MCF 10A (cell line): ENCODE results near the gene PPP1R16B. TPM values are rescaled to one million over a fixed set of nuclear protein-coding genes. Genes with fewer than 3 reads are reported as not detected.

ENCODE experiments used
- BruUV-seq: library from RNA; stranded (reverse); fragments of 400-500 nt; replicated peaks from 2 replicates; lab custom pipeline; 2021; lab: Mats Ljungman, UMichigan
- CTCF ChIA-PET: fragments of 300-600 bp; sonication (Branson Sonifier 250); formaldehyde crosslinking; extraction: SDS; loops from one replicate; lab custom pipeline; 2021; ENCODE audit warnings: antibody characterized with exemption, inconsistent platforms; lab: Yijun Ruan, JAX
- POLR2A ChIA-PET: fragments of 300-600, 350-650 bp; sonication (Branson Sonifier 250); formaldehyde crosslinking; extraction: SDS; loops from one replicate; lab custom pipeline; 2020; ENCODE audit warnings: antibody characterized with exemption, inconsistent platforms; lab: Yijun Ruan, JAX
- DNase-seq: peaks from one replicate; pipeline ENCODE4 v3.0.0-alpha.2; 2018; ENCODE audit not compliant: unreplicated experiment
- H3K27ac Mint-ChIP-seq: one replicate; pipeline ENCODE4 v1.8.0; 2022; ENCODE audit warnings: mild to moderate bottlenecking, low read depth, mixed read lengths; ENCODE audit not compliant: unreplicated experiment
- H3K27me3 Mint-ChIP-seq: one replicate; pipeline ENCODE4 v1.8.0; 2022; ENCODE audit warnings: mixed read lengths; ENCODE audit not compliant: insufficient read depth, unreplicated experiment
- H3K36me3 Mint-ChIP-seq: one replicate; pipeline ENCODE4 v1.8.0; 2022; ENCODE audit warnings: mild to moderate bottlenecking, moderate library complexity, mixed read lengths; ENCODE audit not compliant: insufficient read depth, unreplicated experiment
- H3K4me1 Mint-ChIP-seq: one replicate; pipeline ENCODE4 v1.8.0; 2022; ENCODE audit warnings: mixed read lengths; ENCODE audit not compliant: insufficient read depth, unreplicated experiment
- H3K4me3 Mint-ChIP-seq: one replicate; pipeline ENCODE4 v1.8.0; 2022; ENCODE audit warnings: mild to moderate bottlenecking, moderate library complexity, mixed read lengths; ENCODE audit not compliant: unreplicated experiment
- H3K9me3 Mint-ChIP-seq: one replicate; pipeline ENCODE4 v1.8.0; 2022; ENCODE audit warnings: mixed read lengths; ENCODE audit not compliant: unreplicated experiment
- CTCF ChIP-seq: fragments of 200-600 bp; IDR thresholded peaks from one replicate; pipeline ENCODE4 v1.8.0; 2022; ENCODE audit warnings: antibody characterized with exemption, mild to moderate bottlenecking; ENCODE audit not compliant: unreplicated experiment
- intact Hi-C: fragments of 100-400 bp; cut with micrococcal nuclease; formaldehyde crosslinking; loops from 2 replicates; pipeline ENCODE4 v1.14.1; 2022
- total RNA-seq: library from RNA; stranded (reverse); gene quantifications from 2 replicates; pipeline ENCODE4 v1.2.3, GENCODE V29; 2022

PPP1R16B gene
- total RNA-seq, 1 experiment from 2014 or later, result not detected

GRCh38 chr20:38888059-38888831 is 82.7 kb downstream of the PPP1R16B start:
- H3K27me3 Mint-ChIP-seq, result no peaks in the 10 kb centered on the region
- CTCF ChIA-PET, result interaction anchor here (0.5 to 2.7 kb wide), 19 partner anchors 8 to 240 kb away, joined by 3 to 19 read pairs (median 4); partner anchors contain the start of gene DHX35

GRCh38 chr20:38889050-38889449 is 83.6 kb downstream of the PPP1R16B start:
- CTCF ChIA-PET, result interaction anchor here (0.6 to 2.7 kb wide), 7 partner anchors 28 to 240 kb away, joined by 3 to 10 read pairs (median 4); no protein-coding TSS in a partner anchor
- H3K4me1 Mint-ChIP-seq, result peaks cover 2% of the 10 kb centered on the region
- no peaks in the 10 kb centered on the region for H3K9me3 Mint-ChIP-seq
- H3K36me3 Mint-ChIP-seq, result no peaks in the 10 kb centered on the region
- H3K27me3 Mint-ChIP-seq, result no peaks in the 10 kb centered on the region
- DNase-seq, result no peak
- no peak for TF ChIP-seq CTCF
- H3K27ac Mint-ChIP-seq, result no peak overlapping the region
- POLR2A ChIA-PET, result interaction anchor here (1.6 kb wide), 1 partner anchor 33 kb away, joined by 3 read pairs; no protein-coding TSS in a partner anchor
- intact Hi-C loops, result no loop called here
- H3K4me3 Mint-ChIP-seq, result no peak overlapping the region
- BruUV-seq, result no TSS peak

More at GRCh38 chr20:38888059-38888831, 82.7 kb downstream of the PPP1R16B start:
- no peaks in the 10 kb centered on the region for H3K4me1 Mint-ChIP-seq
- no peak for DNase-seq
- no peaks in the 10 kb centered on the region for H3K36me3 Mint-ChIP-seq
- TF ChIP-seq CTCF, result no peak
- H3K9me3 Mint-ChIP-seq, result no peaks in the 10 kb centered on the region
- intact Hi-C loops, result no loop called here
- POLR2A ChIA-PET, result interaction anchor here (0.9 to 1.6 kb wide), 2 partner anchors 10 to 33 kb away, joined by 3 read pairs; no protein-coding TSS in a partner anchor
- BruUV-seq, result no TSS peak
- no peak overlapping the region for H3K4me3 Mint-ChIP-seq
- no peak overlapping the region for H3K27ac Mint-ChIP-seq

- TF ChIP-seq CTCF, result no peak
- Mint-ChIP-seq H3K4me1 (peaks cover 10% of the 10 kb centered on the region), H3K4me3 (no peak overlapping the region), H3K27me3 (no peaks in the 10 kb centered on the region), H3K9me3 (no peaks in the 10 kb centered on the region), H3K27ac (no peak overlapping the region), H3K36me3 (no peaks in the 10 kb centered on the region)
- DNase-seq, result no peak
- CTCF ChIA-PET, result interaction anchor here (0.5 to 6.6 kb wide), 12 partner anchors 9 to 442 kb away, joined by 3 to 131 read pairs (median 4); partner anchors contain the start of gene ACTR5
- BruUV-seq, result no TSS peak
- intact Hi-C loops, result no loop called here
- POLR2A ChIA-PET, result interaction anchor here (0.7 kb wide), 1 partner anchor 331 kb away, joined by 3 read pairs; no protein-coding TSS in a partner anchor
Observed at GRCh38 chr20:38889792-38890496, 84.4 kb downstream of the PPP1R16B start.

GRCh38 chr20:38890497-38890818 is 85.0 kb downstream of the PPP1R16B start:
- Mint-ChIP-seq H3K27ac (no peak overlapping the region), H3K9me3 (no peaks in the 10 kb centered on the region), H3K4me3 (no peak overlapping the region), H3K27me3 (no peaks in the 10 kb centered on the region), H3K4me1 (peaks cover 10% of the 10 kb centered on the region), H3K36me3 (no peaks in the 10 kb centered on the region)
- no TSS peak for BruUV-seq
- no peak for DNase-seq
- TF ChIP-seq CTCF, result no peak
- POLR2A ChIA-PET, result interaction anchor here (0.7 kb wide), 1 partner anchor 332 kb away, joined by 3 read pairs; no protein-coding TSS in a partner anchor
- intact Hi-C loops, result no loop called here
- CTCF ChIA-PET, result interaction anchor here (0.6 to 6.6 kb wide), 12 partner anchors 9 to 1025 kb away, joined by 3 to 131 read pairs (median 3); partner anchors contain the start of genes ACTR5 and DHX35
